H1 (cell line): ENCODE measurements around the gene KRT9. TPM values are rescaled to one million over a fixed set of nuclear protein-coding genes. Genes with fewer than 3 reads are reported as not detected.

Source experiments
- ATF3 ChIP-seq: IDR thresholded peaks from 2 replicates; pipeline ENCODE4 v1.6.1; 2011; ENCODE audit warnings: low read depth, mild to moderate bottlenecking, low read length; ENCODE audit not compliant: insufficient read depth
- POLR2A ChIP-seq, 2 experiments: IDR thresholded peaks; 1 replicate in 1 of 2; 2 replicates in 1 of 2; pipeline ENCODE4 v1.6.1; 2011; ENCODE audit warnings: low read depth in 2 of 2, low read length in 2 of 2, mild to moderate bottlenecking in 2 of 2; ENCODE audit errors: control extremely low read depth in 1 of 2
- POLR2AphosphoS5 ChIP-seq: IDR thresholded peaks from 2 replicates; pipeline ENCODE4 v1.6.1; 2011; ENCODE audit warnings: low read depth, low read length
- RAD21 ChIP-seq, 2 experiments: IDR thresholded peaks in 1 of 2; conservative IDR thresholded peaks in 1 of 2; 2 replicates each; pipeline ENCODE4 v1.6.1; 2011; ENCODE audit warnings: low read depth in 2 of 2, low read length in 2 of 2, improper control_type of control experiment in 1 of 2, inconsistent platforms in 1 of 2, mild to moderate bottlenecking in 1 of 2, moderate library complexity in 1 of 2
- TAF1 ChIP-seq: IDR thresholded peaks from 2 replicates; pipeline ENCODE4 v1.6.1; 2011; ENCODE audit warnings: mild to moderate bottlenecking, low read depth, low read length
- USF2 ChIP-seq: IDR thresholded peaks from 2 replicates; pipeline ENCODE4 v1.6.1; 2011; ENCODE audit warnings: low read length, improper control_type of control experiment
- polyA plus RNA-seq, 7 experiments: library from polyadenylated mRNA; depleted of rRNA in 3 of 7; stranded (reverse) in 5 of 7; unstranded in 2 of 7; fragments of >200 nt in 5 of 7; fragments of 200-250 nt in 2 of 7; gene quantifications; 1 replicate in 5 of 7; 2 replicates in 1 of 7; 4 replicates in 1 of 7; pipeline versions ENCODE4 v1.2.1 to v1.2.3, GENCODE V29; 2011 to 2013; ENCODE audit warnings: missing spikeins in 2 of 7, mixed read lengths in 2 of 7
- total RNA-seq: library from RNA; stranded (reverse); fragmentation: NEBNext Ultra II Directional; extraction: Animal tissue kit (Norgen Biotek cat#: 25700); gene quantifications from 2 replicates; pipeline ENCODE4 v1.2.1, GENCODE V29; 2021

KRT9 gene
- total and polyA plus RNA-seq, 2 of the 8 experiments (the other 6 are each of a cell fraction or from before 2014, with no cell fraction given): not detected

- TF ChIP-seq RAD21 (IDR thresholded peaks at IDR 0.05 in 1 of 2, conservative IDR thresholded peaks at IDR 0.05 in 1 of 2; ENCODE audit: low read depth in 2 of 2, low read length in 2 of 2) (peak; percentile 63 to 76), TAF1 (peak; percentile 82), POLR2A (IDR thresholded peaks at IDR 0.05; ENCODE audit: control extremely low read depth in 1 of 2, low read depth in 2 of 2, low read length in 2 of 2) (peak in 1 of 2 experiments; percentile 75; a peak in 2 of 3 replicates), USF2 (peak; percentile 76), ATF3 (peak; percentile 61; the same call in 1 of the 2 replicates), POLR2AphosphoS5 (peak; percentile 75)
These were observed 7.8 kb upstream of the KRT9 start (continued) for GRCh38 chr17:41579484-41580243.
